K562 (cell line): Measurements from ENCODE around the gene COL16A1. TPM values are rescaled to one million over a fixed set of nuclear protein-coding genes. Genes with fewer than 3 reads are reported as not detected.

Source experiments
- ATAC-seq: fragments of 200-7000 bp; cut with Tn5 transposase; 3 replicates; pipeline ENCODE4 v1.9.1; 2020; ENCODE audit warnings: moderate library complexity
- BruUV-seq: library from RNA; stranded (reverse); fragments of 400-500 nt; replicated peaks from 2 replicates; lab custom pipeline; 2021; lab: Mats Ljungman, UMichigan
- CTCF ChIA-PET: fragments of 300-600 bp; formaldehyde crosslinking; extraction: SDS; loops from one replicate; lab custom pipeline; 2021; ENCODE audit warnings: low intra/inter-chr PET ratio; lab: Yijun Ruan, JAX
- POLR2A ChIA-PET: fragments of 300-600, 350-650 bp; sonication (Branson Sonifier 250); formaldehyde crosslinking; extraction: SDS; loops from one replicate; lab custom pipeline; 2021; ENCODE audit warnings: antibody characterized with exemption, inconsistent platforms; lab: Yijun Ruan, JAX
- DNase-seq, 4 experiments: peaks; one replicate each; pipeline versions ENCODE4 v3.0.0 to v3.0.0-alpha.2; 2011 to 2018; ENCODE audit warnings: low spot score in 3 of 4, mixed read lengths in 3 of 4; ENCODE audit errors: extremely low read depth in 1 of 4
- FAIRE-seq: peaks from 2 replicates; lab custom pipeline; 2011; peaks lifted over from hg19 to GRCh38; lab: Jason Lieb, UNC
- H2AFZ ChIP-seq: 2 replicates; pipeline ENCODE4 v1.6.0; 2011; ENCODE audit warnings: low read depth, low read length, control low read depth, inconsistent platforms
- H3K27ac ChIP-seq: fragments of 200-600 bp; 3 replicates; pipeline ENCODE4 v1.8.0; 2011; ENCODE audit warnings: low read depth, mild to moderate bottlenecking, control low read depth, inconsistent platforms, low read length, moderate library complexity, mixed read lengths; ENCODE audit errors: extremely low read depth
- H3K27me3 ChIP-seq, 2 experiments: fragments of 300-600 bp in 1 of 2; 2 replicates in 1 of 2; 3 replicates in 1 of 2; pipeline versions ENCODE4 v1.6.0 to v1.8.0; 2011; ENCODE audit warnings: inconsistent platforms in 2 of 2, low read length in 2 of 2, mild to moderate bottlenecking in 1 of 2, mixed read lengths in 1 of 2, moderate library complexity in 1 of 2; ENCODE audit not compliant: control insufficient read depth in 2 of 2, insufficient read depth in 2 of 2
- H3K36me3 ChIP-seq: fragments of 300-600 bp; 3 replicates; pipeline ENCODE4 v1.8.0; 2011; ENCODE audit warnings: mild to moderate bottlenecking, low read length, inconsistent platforms; ENCODE audit not compliant: control insufficient read depth, insufficient read depth
- H3K4me1 ChIP-seq, 2 experiments: fragments of 200-600 bp in 1 of 2; replicated peaks in 1 of 2; 2 replicates in 1 of 2; 3 replicates in 1 of 2; pipeline versions ENCODE4 v1.5.1 to v1.8.0; 2011; ENCODE audit warnings: inconsistent platforms in 2 of 2, low read length in 2 of 2, mild to moderate bottlenecking in 1 of 2, mixed read lengths in 1 of 2, moderate library complexity in 1 of 2; ENCODE audit not compliant: control insufficient read depth in 2 of 2, insufficient read depth in 2 of 2
- H3K4me2 ChIP-seq: 2 replicates; pipeline ENCODE4 v1.6.1; 2011; ENCODE audit warnings: low read length, control low read depth, inconsistent platforms, mixed read lengths; ENCODE audit not compliant: insufficient read depth
- H3K4me3 ChIP-seq: fragments of 200-600 bp; sonication (generic), shearing (Covaris generic); 2 replicates; pipeline ENCODE4 v1.5.1; 2016; ENCODE audit warnings: control low read depth, inconsistent platforms
- H3K79me2 ChIP-seq: fragments of 200-600 bp; 3 replicates; pipeline ENCODE4 v1.8.0; 2011; ENCODE audit warnings: low read length, inconsistent platforms; ENCODE audit not compliant: control insufficient read depth, insufficient read depth
- H3K9ac ChIP-seq, 2 experiments: 2 replicates each; pipeline versions ENCODE4 v1.6.0 to v1.6.1; 2011; ENCODE audit warnings: low read depth in 2 of 2, low read length in 2 of 2, control low read depth in 1 of 2, inconsistent platforms in 1 of 2, mild to moderate bottlenecking in 1 of 2, mixed read lengths in 1 of 2; ENCODE audit not compliant: insufficient read depth in 1 of 2
- H3K9me1 ChIP-seq: one replicate; pipeline ENCODE4 v1.6.0; 2011; ENCODE audit warnings: inconsistent platforms, mild to moderate bottlenecking, low read length, moderate library complexity; ENCODE audit not compliant: control insufficient read depth, insufficient read depth
- H3K9me3 ChIP-seq: replicated peaks from 2 replicates; pipeline ENCODE4 v1.5.1; 2011; ENCODE audit warnings: low read depth, low read length, inconsistent platforms; ENCODE audit not compliant: control insufficient read depth, insufficient read depth
- H4K20me1 ChIP-seq: replicated peaks from 2 replicates; pipeline ENCODE4 v1.6.1; 2011; ENCODE audit warnings: low read length, inconsistent platforms, mixed read lengths; ENCODE audit not compliant: control insufficient read depth, insufficient read depth
- BMI1 ChIP-seq: fragments of 150-350 bp; IDR thresholded peaks from 2 replicates; pipeline ENCODE4 v1.6.1; 2014; ENCODE audit warnings: low read length
- HNRNPUL1 ChIP-seq: fragments of 200-400 bp; formaldehyde crosslinking; IDR thresholded peaks from 2 replicates; pipeline ENCODE4 v1.6.1; 2017; ENCODE audit warnings: low read length
- SRF ChIP-seq, 2 experiments: fragments of 250-450, 450-650 bp in 1 of 2; sonication (Bioruptor Pico) in 1 of 2; sonication (generic) in 1 of 2; formaldehyde crosslinking; IDR thresholded peaks; 2 replicates each; pipeline versions ENCODE4 v1.5.0 to v1.5.1; 2020 to 2022; ENCODE audit warnings: mild to moderate bottlenecking in 1 of 2, missing genetic modification reagents in 1 of 2
- WGBS: fragments of 100-300 bp; shearing (Covaris generic); methylation state at CpG from one replicate; pipeline ENCODE4 v1.1.6; 2016; ENCODE audit warnings: low coverage, mixed read lengths; ENCODE audit not compliant: insufficient coverage; ENCODE audit errors: missing lambda C conversion rate; 5-methylcytosine and 5-hydroxymethylcytosine counted together
- in situ Hi-C: fragments of 300-500 bp; cut with MboI; formaldehyde crosslinking; loops from 4 replicates; pipeline ENCODE4 v1.15.0; 2018; ENCODE audit warnings: inconsistent platforms, mixed read lengths
- intact Hi-C: fragments of 100-400 bp; cut with micrococcal nuclease; formaldehyde crosslinking; loops from 2 replicates; pipeline ENCODE4 v1.14.2; 2022
- polyA plus RNA-seq, 8 experiments: library from polyadenylated mRNA; depleted of rRNA in 4 of 8; stranded (reverse) in 5 of 8; unstranded in 3 of 8; fragments of >200 nt; fragmentation: Nextera tagmentation in 2 of 8; fragmentation: Illumina TruSeq in 1 of 8; extraction: Ambion mirVana in 2 of 8; extraction: Trizol in 1 of 8; gene quantifications; 2 replicates each; pipeline versions ENCODE4 v1.2.1 to v1.2.3, GENCODE V29; 2011 to 2014; ENCODE audit warnings: inconsistent platforms in 1 of 8, missing spikeins in 1 of 8
- total RNA-seq, 7 experiments: library from RNA; depleted of rRNA in 6 of 7; stranded (reverse); fragments of >200 nt in 6 of 7; fragmentation: Illumina TruSeq in 2 of 7; extraction: Trizol in 2 of 7; gene quantifications; 2 replicates each; pipeline versions ENCODE4 v1.2.1 to v1.2.3, GENCODE V29; 2011 to 2021; ENCODE audit warnings: low replicate concordance in 1 of 7
- TF ChIP-seq, protein P1 (sequence below), 2 experiments: fragments of 450-650 bp; IDR thresholded peaks; 2 replicates each; pipeline ENCODE4 v1.6.1; 2018; ENCODE audit warnings: mild to moderate bottlenecking in 2 of 2, low read depth in 1 of 2; ENCODE audit not compliant: partially characterized antibody in 2 of 2

The COL16A1 gene
- total and polyA plus RNA-seq, 9 of the 15 experiments (the other 6 are each of a cell fraction or from before 2014, with no cell fraction given), result 0.11 to 0.60 (median 0.11) TPM; not detected in 6

DNA sequence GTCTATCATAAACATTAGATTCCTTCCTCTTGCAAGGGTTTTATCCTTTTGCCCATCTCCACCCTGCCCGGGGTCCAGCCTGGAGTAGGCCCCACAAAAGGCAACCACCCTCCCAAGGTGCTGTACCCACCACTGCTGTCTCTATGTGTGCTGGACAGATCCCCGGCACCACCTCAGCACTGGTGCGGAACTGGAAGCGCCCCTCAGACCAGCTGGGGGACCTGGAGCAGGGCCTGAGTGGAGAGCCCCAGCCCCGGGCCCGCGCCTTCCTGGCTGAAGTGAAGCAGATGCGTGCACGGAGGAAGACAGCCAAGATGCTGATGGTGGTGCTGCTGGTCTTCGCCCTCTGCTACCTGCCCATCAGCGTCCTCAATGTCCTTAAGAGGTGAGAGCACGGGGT lies 80.5 kb downstream of the COL16A1 start:
- ChIA-PET POLR2A (interaction anchor here (0.6 to 1.3 kb wide), 3 partner anchors 13 to 25 kb away, joined by 3 to 4 read pairs (median 4); no protein-coding TSS in a partner anchor), CTCF (no interaction called here)
- no peaks in the 10 kb centered on the region for H3K9me1 ChIP-seq
- H3K27me3 ChIP-seq, result peaks cover 8 to 21% of the 10 kb centered on the region in 2 experiments
- no TSS peak for BruUV-seq
- in situ Hi-C loops, result no loop called here
- no peak overlapping the region for H3K4me3 ChIP-seq
- intact Hi-C loops, result no loop called here
- TF ChIP-seq HNRNPUL1 (no peak), BMI1 (no peak)
- ATAC-seq (no peak), DNase-seq (no peak), FAIRE-seq (no peak)
- H3K4me1 ChIP-seq, result peaks cover 0 to 25% of the 10 kb centered on the region in 2 experiments; a peak in 3 of 5 replicates
- peaks cover 16% of the 10 kb centered on the region for H4K20me1 ChIP-seq
- H3K9me3 ChIP-seq, result no peaks in the 10 kb centered on the region
- H3K4me2 ChIP-seq, result no peak overlapping the region
- 66% methylated on average over 10 of the region's 12 CpGs for WGBS
- H3K36me3 ChIP-seq, result peaks cover 4% of the 10 kb centered on the region; the same call in 1 of the 3 replicates
- H3K79me2 ChIP-seq, result no peaks in the 10 kb centered on the region
- H3K27ac ChIP-seq, result no peak overlapping the region
- no peak overlapping the region for H2AFZ ChIP-seq
- H3K9ac ChIP-seq, result no peak overlapping the region

DNA sequence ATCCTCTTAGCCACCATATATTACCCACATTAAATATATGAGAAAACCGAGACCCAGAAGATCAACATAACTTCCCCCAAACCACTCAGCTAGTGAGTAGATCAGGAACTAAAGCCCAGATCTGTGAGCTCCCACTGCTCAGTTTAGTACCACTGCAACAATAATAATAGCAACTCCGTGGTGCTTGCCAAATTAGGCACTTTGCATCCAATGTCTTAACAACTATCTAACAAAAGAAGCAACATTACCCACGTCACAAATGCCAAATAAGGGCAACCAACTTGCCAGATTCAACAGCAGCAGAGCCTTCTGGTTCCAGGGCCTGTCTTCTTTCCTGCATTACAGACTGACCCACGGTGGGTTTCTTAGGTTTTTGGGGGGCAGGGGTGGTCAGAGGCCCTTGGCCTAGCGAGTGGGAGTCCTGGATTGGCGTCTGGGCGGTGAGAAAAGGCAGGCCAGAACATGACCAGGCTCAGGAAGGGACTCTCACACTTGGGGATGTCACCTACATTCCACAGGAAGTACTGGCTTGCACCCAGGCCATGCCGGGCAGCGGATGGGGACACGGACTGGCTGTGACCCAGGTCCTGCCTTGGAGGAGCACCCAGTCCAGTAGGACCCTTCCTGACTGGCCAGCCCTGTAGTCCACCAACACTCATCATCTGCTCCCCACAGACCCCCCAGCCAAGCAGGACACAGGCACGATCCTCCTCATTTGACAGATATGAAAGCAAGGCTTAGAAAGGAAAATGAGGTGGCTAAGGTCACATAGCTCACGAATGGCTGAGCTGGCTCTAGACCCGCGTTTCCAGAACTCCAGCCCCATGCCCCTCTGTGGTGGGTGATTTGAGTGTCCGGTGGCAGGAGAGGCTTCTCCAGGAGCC lies 81.7 kb downstream of the COL16A1 start:
- no peak overlapping the region for H3K4me3 ChIP-seq
- H3K9me1 ChIP-seq, result no peaks in the 10 kb centered on the region
- no peak overlapping the region for H2AFZ ChIP-seq
- peaks cover 0 to 23% of the 10 kb centered on the region in 2 experiments; a peak in 3 of 5 replicates for H3K4me1 ChIP-seq
- 19% methylated on average over 15 of the region's 15 CpGs for WGBS
- H3K27me3 ChIP-seq, result peaks cover 15 to 29% of the 10 kb centered on the region in 2 experiments
- TF ChIP-seq, protein P1, sequence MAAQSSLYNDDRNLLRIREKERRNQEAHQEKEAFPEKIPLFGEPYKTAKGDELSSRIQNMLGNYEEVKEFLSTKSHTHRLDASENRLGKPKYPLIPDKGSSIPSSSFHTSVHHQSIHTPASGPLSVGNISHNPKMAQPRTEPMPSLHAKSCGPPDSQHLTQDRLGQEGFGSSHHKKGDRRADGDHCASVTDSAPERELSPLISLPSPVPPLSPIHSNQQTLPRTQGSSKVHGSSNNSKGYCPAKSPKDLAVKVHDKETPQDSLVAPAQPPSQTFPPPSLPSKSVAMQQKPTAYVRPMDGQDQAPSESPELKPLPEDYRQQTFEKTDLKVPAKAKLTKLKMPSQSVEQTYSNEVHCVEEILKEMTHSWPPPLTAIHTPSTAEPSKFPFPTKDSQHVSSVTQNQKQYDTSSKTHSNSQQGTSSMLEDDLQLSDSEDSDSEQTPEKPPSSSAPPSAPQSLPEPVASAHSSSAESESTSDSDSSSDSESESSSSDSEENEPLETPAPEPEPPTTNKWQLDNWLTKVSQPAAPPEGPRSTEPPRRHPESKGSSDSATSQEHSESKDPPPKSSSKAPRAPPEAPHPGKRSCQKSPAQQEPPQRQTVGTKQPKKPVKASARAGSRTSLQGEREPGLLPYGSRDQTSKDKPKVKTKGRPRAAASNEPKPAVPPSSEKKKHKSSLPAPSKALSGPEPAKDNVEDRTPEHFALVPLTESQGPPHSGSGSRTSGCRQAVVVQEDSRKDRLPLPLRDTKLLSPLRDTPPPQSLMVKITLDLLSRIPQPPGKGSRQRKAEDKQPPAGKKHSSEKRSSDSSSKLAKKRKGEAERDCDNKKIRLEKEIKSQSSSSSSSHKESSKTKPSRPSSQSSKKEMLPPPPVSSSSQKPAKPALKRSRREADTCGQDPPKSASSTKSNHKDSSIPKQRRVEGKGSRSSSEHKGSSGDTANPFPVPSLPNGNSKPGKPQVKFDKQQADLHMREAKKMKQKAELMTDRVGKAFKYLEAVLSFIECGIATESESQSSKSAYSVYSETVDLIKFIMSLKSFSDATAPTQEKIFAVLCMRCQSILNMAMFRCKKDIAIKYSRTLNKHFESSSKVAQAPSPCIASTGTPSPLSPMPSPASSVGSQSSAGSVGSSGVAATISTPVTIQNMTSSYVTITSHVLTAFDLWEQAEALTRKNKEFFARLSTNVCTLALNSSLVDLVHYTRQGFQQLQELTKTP (IDR thresholded peaks at IDR 0.05; ENCODE audit: low read depth in 1 of 2, partially characterized antibody in 2 of 2), result no peak
- TF ChIP-seq SRF (CRISPR knock-in tag; IDR thresholded peaks at IDR 0.05), result peak in 1 of 2 experiments; percentile 41; a peak in 1 of 4 replicates
- intact Hi-C loops, result no loop called here
- no TSS peak for BruUV-seq
- H3K27ac ChIP-seq, result no peak overlapping the region
- DNase-seq (no peak), ATAC-seq (no peak), FAIRE-seq (no peak)
- in situ Hi-C loops, result no loop called here
- H3K9ac ChIP-seq, result peak overlapping the region in 1 of 2 experiments; percentile 53; a peak in 1 of 4 replicates
- peaks cover 16% of the 10 kb centered on the region for H4K20me1 ChIP-seq
- ChIA-PET CTCF (no interaction called here), POLR2A (interaction anchor here (0.6 to 1.3 kb wide), 2 partner anchors 21 to 157 kb away, joined by 3 to 4 read pairs; no protein-coding TSS in a partner anchor)
- no peak overlapping the region for H3K4me2 ChIP-seq
- no peaks in the 10 kb centered on the region for H3K36me3 ChIP-seq
- no peaks in the 10 kb centered on the region for H3K79me2 ChIP-seq
- no peaks in the 10 kb centered on the region for H3K9me3 ChIP-seq
